ENCODE data around the gene NUDCD3. TPM values are rescaled to one million over a fixed set of nuclear protein-coding genes. Genes with fewer than 3 reads are reported as not detected.

Gene NUDCD3
- total and polyA plus RNA-seq, 4 donors = 24.8 to 91.0 (median 52.4) TPM

DNA sequence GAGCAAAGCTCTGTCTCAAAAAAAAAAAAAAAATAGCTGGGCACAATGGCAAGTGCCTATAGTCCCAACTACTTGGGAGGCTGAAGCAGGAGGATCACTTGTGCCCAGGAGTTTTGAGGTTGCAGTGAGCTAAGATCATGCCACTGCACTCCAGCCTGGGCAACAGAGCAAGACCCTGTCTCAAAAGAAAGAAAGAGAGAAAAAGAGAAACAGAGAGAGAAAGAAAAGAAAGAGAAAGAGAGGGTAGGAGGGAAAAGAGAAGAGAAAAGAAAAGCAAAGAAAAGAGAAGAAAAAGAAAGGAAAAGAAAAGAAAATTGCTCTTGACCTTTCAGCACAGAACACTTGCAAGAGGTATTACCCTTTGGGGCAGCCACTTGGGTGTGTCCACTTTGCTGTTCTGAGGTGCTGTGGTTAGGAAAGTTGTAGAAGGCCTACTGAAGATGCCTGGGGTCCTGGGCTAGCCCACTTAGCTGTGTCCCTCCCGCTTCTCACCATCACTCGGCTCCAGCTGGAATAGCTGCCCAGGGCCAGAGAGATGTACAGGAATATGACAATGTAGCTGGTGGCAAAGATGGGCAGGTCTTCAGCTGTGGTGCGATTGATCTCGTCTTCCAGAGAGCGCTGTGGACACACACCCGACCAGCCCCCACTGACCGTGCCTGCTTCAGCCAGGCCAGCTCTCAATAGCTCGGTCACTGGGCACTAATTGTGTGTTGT lies 45.0 kb upstream of the NUDCD3 start:
- TF ChIP-seq, protein P1, sequence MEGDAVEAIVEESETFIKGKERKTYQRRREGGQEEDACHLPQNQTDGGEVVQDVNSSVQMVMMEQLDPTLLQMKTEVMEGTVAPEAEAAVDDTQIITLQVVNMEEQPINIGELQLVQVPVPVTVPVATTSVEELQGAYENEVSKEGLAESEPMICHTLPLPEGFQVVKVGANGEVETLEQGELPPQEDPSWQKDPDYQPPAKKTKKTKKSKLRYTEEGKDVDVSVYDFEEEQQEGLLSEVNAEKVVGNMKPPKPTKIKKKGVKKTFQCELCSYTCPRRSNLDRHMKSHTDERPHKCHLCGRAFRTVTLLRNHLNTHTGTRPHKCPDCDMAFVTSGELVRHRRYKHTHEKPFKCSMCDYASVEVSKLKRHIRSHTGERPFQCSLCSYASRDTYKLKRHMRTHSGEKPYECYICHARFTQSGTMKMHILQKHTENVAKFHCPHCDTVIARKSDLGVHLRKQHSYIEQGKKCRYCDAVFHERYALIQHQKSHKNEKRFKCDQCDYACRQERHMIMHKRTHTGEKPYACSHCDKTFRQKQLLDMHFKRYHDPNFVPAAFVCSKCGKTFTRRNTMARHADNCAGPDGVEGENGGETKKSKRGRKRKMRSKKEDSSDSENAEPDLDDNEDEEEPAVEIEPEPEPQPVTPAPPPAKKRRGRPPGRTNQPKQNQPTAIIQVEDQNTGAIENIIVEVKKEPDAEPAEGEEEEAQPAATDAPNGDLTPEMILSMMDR (IDR thresholded peaks at IDR 0.05; ENCODE audit: control extremely low read depth, extremely low read depth) = no peak
- Histone ChIP-seq H3K27me3 (ENCODE audit: control insufficient read depth in 3 of 3, insufficient read depth in 3 of 3, low read length in 2 of 3) (no peaks in the 10 kb centered on the region), H3K9ac (ENCODE audit: insufficient read depth in 1 of 2, low read length in 2 of 2) (no peak overlapping the region), H3K9me3 (ENCODE audit: control insufficient read depth in 4 of 4, insufficient read depth in 3 of 4, low read length in 3 of 4) (no peaks in the 10 kb centered on the region), H3K27ac (ENCODE audit: low read depth in 1 of 2, low read length in 1 of 2) (no peak overlapping the region), H3K36me3 (ENCODE audit: control insufficient read depth in 4 of 4, insufficient read depth in 4 of 4, low read length in 4 of 4) (no peaks in the 10 kb centered on the region), H3K4me3 (no peak overlapping the region), H3K4me1 (ENCODE audit: control insufficient read depth in 5 of 5, insufficient read depth in 5 of 5, low read length in 5 of 5) (peaks cover 0 to 15% (median 0%) of the 10 kb centered on the region in 5 donors)
- 94 to 98% methylated on average over 8 of the region's 8 CpGs for WGBS, 2 donors
- DNase-seq (no peak), ATAC-seq (ENCODE audit: insufficient read depth, low FRiP score) (no peak)

DNA sequence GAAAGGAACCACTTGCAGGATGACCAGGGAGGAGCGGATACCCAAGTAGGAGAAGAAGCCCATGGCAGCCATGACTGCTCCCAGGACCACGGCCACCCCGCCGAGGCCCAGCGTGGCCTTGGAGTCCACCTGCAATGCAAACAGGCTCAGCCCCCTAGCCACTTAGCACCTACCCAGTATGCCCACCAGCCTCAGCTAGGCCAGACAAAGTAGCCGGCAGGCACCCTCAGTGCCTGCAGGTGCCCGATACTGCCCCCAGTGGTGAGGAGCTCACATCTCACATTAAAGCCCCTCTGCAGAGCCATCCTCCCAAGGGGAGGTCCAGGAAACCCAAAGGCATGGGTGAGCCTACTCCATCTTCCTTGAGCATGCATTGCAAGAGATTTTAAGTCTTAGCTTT lies 44.0 kb upstream of the NUDCD3 start:
- peak; percentile 20 to 35 (median 31) for DNase-seq
- TF ChIP-seq, protein P1 (IDR thresholded peaks at IDR 0.05; ENCODE audit: control extremely low read depth, extremely low read depth) = no peak

DNA sequence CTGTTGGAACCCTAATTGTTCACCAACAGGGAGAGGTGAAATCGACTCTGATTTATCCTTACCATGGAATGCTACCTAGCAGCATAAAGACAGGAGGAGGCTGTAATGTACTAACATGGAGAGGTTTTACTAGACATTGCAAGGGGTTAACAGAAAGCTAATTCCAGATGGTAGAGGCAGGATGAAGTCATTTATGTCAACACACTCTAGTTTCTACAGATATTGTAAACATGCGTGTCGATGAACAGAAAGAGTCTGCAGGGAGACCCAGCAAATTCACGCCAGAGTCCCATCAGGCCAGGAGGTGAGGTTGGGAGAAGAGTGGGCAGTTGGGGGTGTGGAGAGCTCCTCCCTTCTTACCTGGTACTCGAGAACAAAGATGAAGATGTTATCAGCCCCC lies 43.6 kb upstream of the NUDCD3 start:
- peaks cover 0 to 15% (median 0%) of the 10 kb centered on the region in 5 donors for H3K4me1 ChIP-seq (ENCODE audit: control insufficient read depth in 5 of 5, insufficient read depth in 5 of 5, low read length in 5 of 5)
- H3K27me3 ChIP-seq (ENCODE audit: control insufficient read depth in 3 of 3, insufficient read depth in 3 of 3, low read length in 2 of 3) = no peaks in the 10 kb centered on the region
- no peak overlapping the region for H3K9ac ChIP-seq (ENCODE audit: insufficient read depth in 1 of 2, low read length in 2 of 2)
- WGBS, 2 donors = 46 to 75% methylated on average over 5 of the region's 5 CpGs
- H3K9me3 ChIP-seq (ENCODE audit: control insufficient read depth in 4 of 4, insufficient read depth in 3 of 4, low read length in 3 of 4) = no peaks in the 10 kb centered on the region
- ATAC-seq (ENCODE audit: insufficient read depth, low FRiP score) (no peak), DNase-seq (peak in 2 of 3 donors; percentile 57 to 59)
- no peak overlapping the region for H3K27ac ChIP-seq (ENCODE audit: low read depth in 1 of 2, low read length in 1 of 2)
- no peak overlapping the region for H3K4me3 ChIP-seq
- H3K36me3 ChIP-seq (ENCODE audit: control insufficient read depth in 4 of 4, insufficient read depth in 4 of 4, low read length in 4 of 4) = no peaks in the 10 kb centered on the region
- TF ChIP-seq, protein P1 (IDR thresholded peaks at IDR 0.05; ENCODE audit: control extremely low read depth, extremely low read depth) = no peak

More for the DNA sequence above, 44.0 kb upstream of the NUDCD3 start:
- no peak overlapping the region for H3K27ac ChIP-seq (ENCODE audit: low read depth in 1 of 2, low read length in 1 of 2)
- no peaks in the 10 kb centered on the region for H3K27me3 ChIP-seq (ENCODE audit: control insufficient read depth in 3 of 3, insufficient read depth in 3 of 3, low read length in 2 of 3)
- H3K36me3 ChIP-seq (ENCODE audit: control insufficient read depth in 4 of 4, insufficient read depth in 4 of 4, low read length in 4 of 4) = no peaks in the 10 kb centered on the region
- 67 to 70% methylated on average over 7 of the region's 7 CpGs for WGBS, 2 donors
- peaks cover 0 to 15% (median 0%) of the 10 kb centered on the region in 5 donors for H3K4me1 ChIP-seq (ENCODE audit: control insufficient read depth in 5 of 5, insufficient read depth in 5 of 5, low read length in 5 of 5)
- H3K4me3 ChIP-seq = no peak overlapping the region
- no peak overlapping the region for H3K9ac ChIP-seq (ENCODE audit: insufficient read depth in 1 of 2, low read length in 2 of 2)
- H3K9me3 ChIP-seq (ENCODE audit: control insufficient read depth in 4 of 4, insufficient read depth in 3 of 4, low read length in 3 of 4) = no peaks in the 10 kb centered on the region
- no peak for ATAC-seq (ENCODE audit: insufficient read depth, low FRiP score)

Measured in lung (tissue), 12 donors.